HepG2 (cell line): ENCODE results near the gene CARMIL3. TPM values are rescaled to one million over a fixed set of nuclear protein-coding genes. Genes with fewer than 3 reads are reported as not detected.

Experiments
- ATAC-seq: fragments of 200-7000 bp; cut with Tn5 transposase; 3 replicates; pipeline ENCODE4 v1.9.1; 2020; ENCODE audit warnings: mild to moderate bottlenecking, moderate library complexity
- BruUV-seq: library from RNA; stranded (reverse); fragments of 400-500 nt; replicated peaks from 2 replicates; lab custom pipeline; 2021; lab: Mats Ljungman, UMichigan
- CTCF ChIA-PET: fragments of 300-600 bp; formaldehyde crosslinking; extraction: SDS; loops from one replicate; lab custom pipeline; 2021; ENCODE audit warnings: low total read pairs, inconsistent platforms, low intra/inter-chr PET ratio; lab: Yijun Ruan, JAX
- POLR2A ChIA-PET: fragments of 350-600 bp; sonication (Branson Sonifier 250); formaldehyde crosslinking; loops from one replicate; lab custom pipeline; 2020; ENCODE audit warnings: antibody characterized with exemption, inconsistent platforms; lab: Yijun Ruan, JAX
- DNase-seq: peaks from one replicate; pipeline ENCODE4 v3.0.0-alpha.2; 2015; ENCODE audit warnings: low spot score
- FAIRE-seq: peaks from 3 replicates; lab custom pipeline; 2011; peaks lifted over from hg19 to GRCh38; lab: Jason Lieb, UNC
- H2AFZ ChIP-seq: one replicate; pipeline ENCODE4 v1.6.1; 2011; ENCODE audit warnings: low read length, inconsistent platforms
- H3K27ac ChIP-seq: fragments of 300-600 bp; 3 replicates; pipeline ENCODE4 v1.8.0; 2011; ENCODE audit warnings: mixed run types, mild to moderate bottlenecking, mixed read lengths, low read length, inconsistent platforms; ENCODE audit not compliant: insufficient read depth; ENCODE audit errors: extremely low read length
- H3K27me3 ChIP-seq, 2 experiments: fragments of 200-600 bp in 1 of 2; 2 replicates in 1 of 2; 3 replicates in 1 of 2; pipeline versions ENCODE4 v1.6.0 to v1.8.0; 2011; ENCODE audit warnings: low read length in 2 of 2, mild to moderate bottlenecking in 2 of 2, moderate library complexity in 2 of 2, inconsistent platforms in 1 of 2; ENCODE audit not compliant: insufficient read depth in 2 of 2, control insufficient read depth in 1 of 2
- H3K36me3 ChIP-seq, 2 experiments: fragments of 200-600 bp in 1 of 2; replicated peaks in 1 of 2; 2 replicates in 1 of 2; 3 replicates in 1 of 2; pipeline versions ENCODE4 v1.5.1 to v1.8.0; 2011; ENCODE audit warnings: low read length in 2 of 2, inconsistent platforms in 1 of 2; ENCODE audit not compliant: insufficient read depth in 2 of 2, control insufficient read depth in 1 of 2
- H3K4me1 ChIP-seq: 2 replicates; pipeline ENCODE4 v1.5.1; 2012; ENCODE audit warnings: low read length, inconsistent platforms; ENCODE audit not compliant: insufficient read depth
- H3K4me2 ChIP-seq: 2 replicates; pipeline ENCODE4 v1.6.0; 2011; ENCODE audit warnings: low read depth, low read length, inconsistent platforms
- H3K4me3 ChIP-seq, 3 experiments: fragments of 200-600 bp in 1 of 3; sonication (generic), shearing (Covaris generic) in 1 of 3; replicated peaks in 1 of 3; 2 replicates each; pipeline ENCODE4 v1.5.1; 2011 to 2016; ENCODE audit warnings: low read length in 3 of 3, inconsistent platforms in 2 of 3, low read depth in 2 of 3, mild to moderate bottlenecking in 2 of 3, control low read depth in 1 of 3, mixed read lengths in 1 of 3; ENCODE audit not compliant: insufficient read depth in 1 of 3
- H3K79me2 ChIP-seq: one replicate; pipeline ENCODE4 v1.6.1; 2011; ENCODE audit warnings: low read length, inconsistent platforms; ENCODE audit not compliant: insufficient read depth
- H3K9ac ChIP-seq: 2 replicates; pipeline ENCODE4 v1.6.0; 2011; ENCODE audit warnings: mild to moderate bottlenecking, low read depth, low read length, inconsistent platforms; ENCODE audit not compliant: insufficient read depth
- H3K9me3 ChIP-seq: 2 replicates; pipeline ENCODE4 v1.5.1; 2012; ENCODE audit warnings: mild to moderate bottlenecking, low read length
- H4K20me1 ChIP-seq: 2 replicates; pipeline ENCODE4 v1.6.0; 2011; ENCODE audit warnings: inconsistent platforms, mild to moderate bottlenecking, low read length, moderate library complexity; ENCODE audit not compliant: insufficient read depth
- ATF4 ChIP-seq, 2 experiments: fragments of 450-650 bp in 1 of 2; sonication (generic) in 1 of 2; formaldehyde crosslinking; IDR thresholded peaks; 2 replicates each; pipeline versions ENCODE4 v1.5.0 to v1.8.0; 2020 to 2022; ENCODE audit warnings: mild to moderate bottlenecking in 1 of 2, missing genetic modification reagents in 1 of 2
- BATF2 ChIP-seq: sonication (generic); formaldehyde crosslinking; IDR thresholded peaks from 2 replicates; pipeline ENCODE4 v1.8.0; 2022; ENCODE audit warnings: mild to moderate bottlenecking, missing genetic modification reagents, moderate library complexity
- ELF3 ChIP-seq: IDR thresholded peaks from 2 replicates; pipeline ENCODE4 v1.6.1; 2016; ENCODE audit warnings: missing genetic modification reagents, missing compliant biosample characterization
- HMG20B ChIP-seq: conservative IDR thresholded peaks from 2 replicates; pipeline ENCODE4 v1.6.1; 2016; ENCODE audit warnings: missing genetic modification reagents, missing compliant biosample characterization
- HNF4A ChIP-seq: sonication (generic); formaldehyde crosslinking; IDR thresholded peaks from 2 replicates; pipeline ENCODE4 v1.4.0; 2020; ENCODE audit warnings: missing genetic modification reagents
- KDM2A ChIP-seq: sonication (generic); formaldehyde crosslinking; IDR thresholded peaks from 2 replicates; pipeline ENCODE4 v1.4.0; 2020; ENCODE audit warnings: low read depth, missing genetic modification reagents, borderline replicate concordance
- MATR3 ChIP-seq: sonication (generic); formaldehyde crosslinking; IDR thresholded peaks from 2 replicates; pipeline ENCODE4 v1.4.0; 2020; ENCODE audit warnings: missing genetic modification reagents
- MBD4 ChIP-seq: IDR thresholded peaks from 2 replicates; pipeline ENCODE4 v1.6.1; 2012; ENCODE audit warnings: low read length, inconsistent platforms, borderline replicate concordance
- MEIS1 ChIP-seq: sonication (generic); formaldehyde crosslinking; IDR thresholded peaks from 2 replicates; pipeline ENCODE4 v1.9.0; 2021; ENCODE audit warnings: mild to moderate bottlenecking, missing genetic modification reagents, moderate library complexity, borderline replicate concordance
- NFKB2 ChIP-seq: sonication (generic); formaldehyde crosslinking; IDR thresholded peaks from 2 replicates; pipeline ENCODE4 v1.4.0; 2020; ENCODE audit warnings: missing genetic modification reagents, borderline replicate concordance
- SOX6 ChIP-seq, 2 experiments: fragments of 450-650 bp in 1 of 2; sonication (generic) in 1 of 2; formaldehyde crosslinking in 1 of 2; IDR thresholded peaks; 2 replicates each; pipeline versions ENCODE4 v1.4.0 to v1.6.1; 2017 to 2020; ENCODE audit warnings: antibody characterized with exemption in 1 of 2, mild to moderate bottlenecking in 1 of 2, missing genetic modification reagents in 1 of 2
- TBL1XR1 ChIP-seq: fragments of 150-350 bp; IDR thresholded peaks from 2 replicates; pipeline ENCODE4 v1.6.1; 2014; ENCODE audit warnings: borderline replicate concordance, low read length; ENCODE audit not compliant: partially characterized antibody
- TBX2 ChIP-seq: sonication (generic); formaldehyde crosslinking; IDR thresholded peaks from 2 replicates; pipeline ENCODE4 v1.5.0; 2020; ENCODE audit warnings: missing genetic modification reagents, mild to moderate bottlenecking, borderline replicate concordance
- THAP7 ChIP-seq: sonication (generic); formaldehyde crosslinking; IDR thresholded peaks from 2 replicates; pipeline ENCODE4 v1.8.1; 2023; ENCODE audit warnings: mild to moderate bottlenecking, missing genetic modification reagents
- ZBTB21 ChIP-seq: sonication (generic); formaldehyde crosslinking; IDR thresholded peaks from 2 replicates; pipeline ENCODE4 v1.4.0; 2020; ENCODE audit warnings: missing genetic modification reagents
- ZGPAT ChIP-seq: IDR thresholded peaks from 2 replicates; pipeline ENCODE4 v1.6.1; 2016; ENCODE audit warnings: mild to moderate bottlenecking
- ZMYM2 ChIP-seq: sonication (generic); formaldehyde crosslinking; IDR thresholded peaks from 2 replicates; pipeline ENCODE4 v1.8.0; 2022; ENCODE audit warnings: mild to moderate bottlenecking, missing genetic modification reagents
- ZNF367 ChIP-seq: sonication (generic); formaldehyde crosslinking; IDR thresholded peaks from 2 replicates; pipeline ENCODE4 v1.4.0; 2020; ENCODE audit warnings: missing genetic modification reagents, borderline replicate concordance
- ZNF777 ChIP-seq: sonication (generic); formaldehyde crosslinking; IDR thresholded peaks from 2 replicates; pipeline ENCODE4 v1.4.0; 2020; ENCODE audit warnings: missing genetic modification reagents
- ZNF788 ChIP-seq: sonication (generic); formaldehyde crosslinking; IDR thresholded peaks from 2 replicates; pipeline ENCODE4 v1.5.0; 2020; ENCODE audit warnings: mild to moderate bottlenecking, missing genetic modification reagents, borderline replicate concordance
- ZNF891 ChIP-seq: sonication (generic); formaldehyde crosslinking; IDR thresholded peaks from 2 replicates; pipeline ENCODE4 v1.5.0; 2020; ENCODE audit warnings: mild to moderate bottlenecking, missing genetic modification reagents
- WGBS: methylation state at CpG from one replicate; pipeline ENCODE4 v1.1.6; 2017; ENCODE audit warnings: low lambda C conversion rate; 5-methylcytosine and 5-hydroxymethylcytosine counted together
- in situ Hi-C: cut with HindIII; loops from 2 replicates; pipeline ENCODE4 v1.10.0; 2017; ENCODE audit warnings: low pct_unique_long_range_greater_than_20kb; ENCODE audit not compliant: extremely low pct_ligation_motif_present
- intact Hi-C: fragments of 100-400 bp; cut with micrococcal nuclease; formaldehyde crosslinking; loops from one replicate; pipeline ENCODE4 v1.10.0; 2022; ENCODE audit not compliant: unreplicated experiment
- polyA plus RNA-seq, 8 experiments: library from polyadenylated mRNA; depleted of rRNA in 3 of 8; stranded (reverse) in 7 of 8; unstranded in 1 of 8; fragments of >200 nt; fragmentation: Illumina TruSeq in 4 of 8; extraction: Trizol in 4 of 8; gene quantifications; 2 replicates each; pipeline versions ENCODE4 v1.2.1 to v1.2.3, GENCODE V29; 2011 to 2016; ENCODE audit warnings: low read depth in 4 of 8, missing spikeins in 1 of 8, mixed read lengths in 1 of 8; ENCODE audit not compliant: insufficient read depth in 1 of 8
- total RNA-seq, 5 experiments: library from RNA; depleted of rRNA; stranded (reverse); fragments of >200 nt; fragmentation: Illumina TruSeq; extraction: Trizol; gene quantifications; 2 replicates each; pipeline ENCODE4 v1.2.3, GENCODE V29; 2016; ENCODE audit warnings: low read depth in 1 of 5

CARMIL3 gene
- total and polyA plus RNA-seq, 2 of the 13 experiments (the other 11 are each of a cell fraction or from before 2014, with no cell fraction given): 0.27 to 0.55 TPM

GRCh38 chr14:24087004-24087403, 35.2 kb downstream of the CARMIL3 start (continued):
- TF ChIP-seq HMG20B: no peak
- no peak for TF ChIP-seq ZNF367 (CRISPR knock-in tag)
- 0 out of 2 replicates have a peak, but pooled peaks have one; percentile 65 for TF ChIP-seq SOX6 (IDR thresholded peaks at IDR 0.05)
- TF ChIP-seq SOX6 (CRISPR knock-in tag; IDR thresholded peaks at IDR 0.05): no peak
- TF ChIP-seq ELF3 (CRISPR knock-in tag): no peak
- TF ChIP-seq ZNF891: no peak

- no peaks in the 10 kb centered on the region for H3K79me2 ChIP-seq
- no peaks in the 10 kb centered on the region for H3K36me3 ChIP-seq
- H3K27me3 ChIP-seq: peaks cover 2 to 30% of the 10 kb centered on the region in 2 experiments; a peak in 3 of 5 replicates
- H2AFZ ChIP-seq: no peak overlapping the region
- no peak overlapping the region for H3K9ac ChIP-seq
- no peak overlapping the region for H3K4me3 ChIP-seq
- DNase-seq: no peak
- no peaks in the 10 kb centered on the region for H4K20me1 ChIP-seq
- ATAC-seq: no peak
- ChIA-PET CTCF (interaction anchor here (1.2 to 4.2 kb wide), 2 partner anchors 30 to 74 kb away, joined by 4 to 109 read pairs; no protein-coding TSS in a partner anchor), POLR2A (interaction anchor here (0.9 to 14.4 kb wide), 3 partner anchors 18 to 52 kb away, joined by 3 to 594 read pairs (median 226); no protein-coding TSS in a partner anchor)
- WGBS: 6% methylated on average over 2 of the region's 2 CpGs
- BruUV-seq: no TSS peak
- intact Hi-C loops (no loop called here), in situ Hi-C loops (no loop called here)
- H3K4me2 ChIP-seq: no peak overlapping the region
- no peak for FAIRE-seq
- no peak overlapping the region for H3K27ac ChIP-seq
- H3K9me3 ChIP-seq: no peaks in the 10 kb centered on the region
- H3K4me1 ChIP-seq: peaks cover 44% of the 10 kb centered on the region
- TF ChIP-seq KDM2A (CRISPR knock-in tag) (no peak), TBX2 (CRISPR knock-in tag) (0 out of 2 replicates have a peak, but pooled peaks have one; percentile 13), MATR3 (CRISPR knock-in tag) (no peak), ZGPAT (no peak), BATF2 (CRISPR knock-in tag) (no peak), NFKB2 (0 out of 2 replicates have a peak, but pooled peaks have one; percentile 46), ATF4 (CRISPR knock-in tag; IDR thresholded peaks at IDR 0.05) (no peak), ZNF777 (CRISPR knock-in tag) (no peak), THAP7 (CRISPR knock-in tag) (no peak), MBD4 (no peak), ZNF788 (CRISPR knock-in tag) (no peak), ZBTB21 (CRISPR knock-in tag) (no peak), MEIS1 (CRISPR knock-in tag) (no peak), TBL1XR1 (no peak), ZMYM2 (CRISPR knock-in tag) (no peak), HNF4A (0 out of 2 replicates have a peak, but pooled peaks have one; percentile 12)
Observed at GRCh38 chr14:24088095-24088494, 36.3 kb downstream of the CARMIL3 start.
